ENCODE data around the gene ZPLD1. TPM values are rescaled to one million over a fixed set of nuclear protein-coding genes. Genes with fewer than 3 reads are reported as not detected.

ZPLD1 gene
- total and polyA plus RNA-seq, 2 of the 4 experiments (the other 2 are of a cell fraction), result under 0.01 to 0.03 TPM

DNA sequence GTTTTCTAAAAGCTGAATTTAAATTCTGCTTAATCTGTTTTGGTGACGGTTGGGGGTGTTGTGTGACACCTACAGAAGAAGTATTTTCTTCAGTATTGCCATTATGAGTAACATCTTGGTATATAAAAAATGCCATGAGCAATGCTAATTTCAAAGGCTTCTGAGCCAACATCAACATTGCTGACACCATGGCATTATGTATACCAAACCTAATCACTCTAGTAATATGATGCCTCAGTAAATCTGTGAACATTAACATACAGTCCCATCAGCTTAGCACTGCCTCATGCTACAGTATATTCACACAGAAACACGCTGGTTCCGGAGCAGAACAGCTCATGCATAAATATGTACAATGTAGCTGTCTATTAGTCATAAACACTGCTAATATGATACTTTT, 75.8 kb downstream of the ZPLD1 start:
- ChIA-PET POLR2A (ENCODE audit: unreplicated experiment) (no interaction called here), CTCF (no interaction called here)
- no TSS peak for BruUV-seq (replicated peaks)
- H3K36me3 ChIP-seq (ENCODE audit: control insufficient read depth, insufficient read depth, low read length), result no peaks in the 10 kb centered on the region
- H4K5ac ChIP-seq (ENCODE audit: low read depth, low read length), result no peak overlapping the region
- TF ChIP-seq RCOR1 (IDR thresholded peaks at IDR 0.05; ENCODE audit: insufficient replicate concordance, low read length) (no peak), CEBPB (IDR thresholded peaks at IDR 0.05; ENCODE audit: low read depth, low read length) (no peak), MXI1 (IDR thresholded peaks at IDR 0.05; ENCODE audit: borderline replicate concordance, low read depth, low read length) (no peak)
- H3K23ac ChIP-seq (ENCODE audit: low read depth, low read length), result no peak overlapping the region
- no peak overlapping the region for H3K4ac ChIP-seq (ENCODE audit: low read depth, low read length)
- H3K4me1 ChIP-seq (ENCODE audit: control insufficient read depth, insufficient read depth, low read length), result no peaks in the 10 kb centered on the region
- H3K4me3 ChIP-seq (ENCODE audit: insufficient read depth, low read depth, low read length), result no peak overlapping the region
- no peak overlapping the region for H4K8ac ChIP-seq (ENCODE audit: low read depth in 2 of 2, low read length in 2 of 2)
- no peaks in the 10 kb centered on the region for H3K9me3 ChIP-seq (ENCODE audit: control insufficient read depth, insufficient read depth, low read length)
- H4K91ac ChIP-seq (ENCODE audit: insufficient read depth, low read depth, low read length), result no peak overlapping the region
- no peak overlapping the region for H3K9ac ChIP-seq (ENCODE audit: low read depth, low read length)
- ATAC-seq (ENCODE audit: low read depth) (no peak), DNase-seq (no peak)
- no peak overlapping the region for H3K4me2 ChIP-seq (ENCODE audit: low read depth, low read length)
- dilution Hi-C loops (cut with HindIII; ENCODE audit: low sequenced_read_pairs, unreplicated experiment), result no loop called here
- no peak overlapping the region for H3K14ac ChIP-seq (replicated peaks; ENCODE audit: low read depth, low read length)
- no peaks in the 10 kb centered on the region for H3K27me3 ChIP-seq (ENCODE audit: control insufficient read depth, insufficient read depth, low read length)
- no peak overlapping the region for H2AK9ac ChIP-seq (replicated peaks; ENCODE audit: low read depth, low read length, poor library complexity)
- no peak overlapping the region for H2BK20ac ChIP-seq (ENCODE audit: low read depth, low read length)
- no peaks in the 10 kb centered on the region for H3K9me1 ChIP-seq (ENCODE audit: insufficient read depth, low read length)
- H3K27ac ChIP-seq (ENCODE audit: insufficient read depth, low read length), result no peak overlapping the region
- intact Hi-C loops (cut with micrococcal nuclease), result no loop called here
- H2AK5ac ChIP-seq (ENCODE audit: low read depth, low read length), result no peak overlapping the region
- no peak overlapping the region for H3K56ac ChIP-seq (ENCODE audit: extremely low read depth, insufficient read depth, low read length)
- H2BK5ac ChIP-seq (ENCODE audit: low read depth, low read length, poor library complexity, severe bottlenecking), result no peak overlapping the region
- no peak overlapping the region for H2BK120ac ChIP-seq (ENCODE audit: low read depth, low read length)
- H2AFZ ChIP-seq (replicated peaks; ENCODE audit: low read length, poor library complexity), result no peak overlapping the region
- H3K18ac ChIP-seq (ENCODE audit: low read depth, low read length), result no peak overlapping the region
- no peaks in the 10 kb centered on the region for H3K79me1 ChIP-seq (ENCODE audit: low read depth in 1 of 2, low read length in 2 of 2)
- H4K20me1 ChIP-seq (ENCODE audit: insufficient read depth, low read length), result no peaks in the 10 kb centered on the region
- in situ Hi-C loops (cut with MboI; ENCODE audit: low sequenced_read_pairs), result no loop called here
- no CpG with 5 or more reads among the region's 3 CpGs for WGBS, 2 experiments (ENCODE audit: extremely low coverage in 2 of 2, insufficient read length in 1 of 2)
- no peak overlapping the region for H2BK15ac ChIP-seq (ENCODE audit: low read depth, low read length)
